ENCODE measurements around the gene MANEA. TPM values are rescaled to one million over a fixed set of nuclear protein-coding genes. Genes with fewer than 3 reads are reported as not detected.
A peak's percentile ranks its signal among the peaks of the same experiment; 100 is the strongest.

MANEA gene
- total RNA-seq, 2 donors from 2014 or later, result 10.2 to 11.5 TPM

- no peak overlapping the region for H3K4me3 ChIP-seq
- H3K4me1 ChIP-seq (replicated peaks), result no peaks in the 10 kb centered on the region
- no peaks in the 10 kb centered on the region for H3K36me3 ChIP-seq
- no peaks in the 10 kb centered on the region for H3K27me3 ChIP-seq (replicated peaks; ENCODE audit: insufficient read depth)
- TF ChIP-seq POLR2A (IDR thresholded peaks at IDR 0.05), result no peak
- TF ChIP-seq POLR2AphosphoS5 (IDR thresholded peaks at IDR 0.05), result peak; percentile 27
- intact Hi-C loops (cut with DNase I), result no loop called here
- H3K27ac ChIP-seq, result no peak overlapping the region
- H3K9me3 ChIP-seq, result no peaks in the 10 kb centered on the region
- DNase-seq (ENCODE audit: low spot score), result peak; percentile 43
- WGBS, result 19% methylated on average over 2 of the region's 2 CpGs
Observed at GRCh38 chr6:95593025-95593424, 15.7 kb downstream of the MANEA start.

- 59% methylated on average over 3 of the region's 3 CpGs for WGBS
- H3K27ac ChIP-seq, result no peak overlapping the region
- no peaks in the 10 kb centered on the region for H3K36me3 ChIP-seq
- TF ChIP-seq CTCF (IDR thresholded peaks at IDR 0.05), result no peak
- no peak for TF ChIP-seq POLR2AphosphoS5 (IDR thresholded peaks at IDR 0.05)
- TF ChIP-seq POLR2A (IDR thresholded peaks at IDR 0.05), result no peak
- no peak for DNase-seq (ENCODE audit: low spot score)
- intact Hi-C loops (cut with DNase I), result no loop called here
- no peaks in the 10 kb centered on the region for H3K27me3 ChIP-seq (replicated peaks; ENCODE audit: insufficient read depth)
- H3K9me3 ChIP-seq, result no peaks in the 10 kb centered on the region
- no peaks in the 10 kb centered on the region for H3K4me1 ChIP-seq (replicated peaks)
- no peak overlapping the region for H3K4me3 ChIP-seq
Observed at GRCh38 chr6:95596021-95596420, 18.7 kb downstream of the MANEA start.

GRCh38 chr6:95599706-95600105, 22.4 kb downstream of the MANEA start:
- no peak overlapping the region for H3K27ac ChIP-seq
- no peak for TF ChIP-seq CTCF (IDR thresholded peaks at IDR 0.05)
- no peak for TF ChIP-seq POLR2A (IDR thresholded peaks at IDR 0.05)
- no peak for TF ChIP-seq POLR2AphosphoS5 (IDR thresholded peaks at IDR 0.05)
- H3K4me3 ChIP-seq, result no peak overlapping the region
- H3K27me3 ChIP-seq (replicated peaks; ENCODE audit: insufficient read depth), result no peaks in the 10 kb centered on the region
- H3K9me3 ChIP-seq, result no peaks in the 10 kb centered on the region
- H3K4me1 ChIP-seq (replicated peaks), result no peaks in the 10 kb centered on the region
- intact Hi-C loops (cut with DNase I), result no loop called here
- no peak for DNase-seq (ENCODE audit: low spot score)
- H3K36me3 ChIP-seq, result no peaks in the 10 kb centered on the region

- 89% methylated on average over 3 of the region's 3 CpGs for WGBS
- TF ChIP-seq POLR2A (IDR thresholded peaks at IDR 0.05), result no peak
- TF ChIP-seq CTCF (IDR thresholded peaks at IDR 0.05), result no peak
- TF ChIP-seq POLR2AphosphoS5 (IDR thresholded peaks at IDR 0.05), result no peak
- no peaks in the 10 kb centered on the region for H3K4me1 ChIP-seq (replicated peaks)
- intact Hi-C loops (cut with DNase I), result no loop called here
- no peak overlapping the region for H3K27ac ChIP-seq
- H3K27me3 ChIP-seq (replicated peaks; ENCODE audit: insufficient read depth), result no peaks in the 10 kb centered on the region
- H3K4me3 ChIP-seq, result no peak overlapping the region
- no peaks in the 10 kb centered on the region for H3K9me3 ChIP-seq
- no peak for DNase-seq (ENCODE audit: low spot score)
- H3K36me3 ChIP-seq, result no peaks in the 10 kb centered on the region
Observed at GRCh38 chr6:95601133-95601532, 23.8 kb downstream of the MANEA start.

- DNase-seq (ENCODE audit: low spot score), result no peak
- no peak for TF ChIP-seq POLR2A (IDR thresholded peaks at IDR 0.05)
- no peak for TF ChIP-seq POLR2AphosphoS5 (IDR thresholded peaks at IDR 0.05)
- TF ChIP-seq CTCF (IDR thresholded peaks at IDR 0.05), result no peak
- Histone ChIP-seq H3K4me3 (no peak overlapping the region), H3K9me3 (no peaks in the 10 kb centered on the region), H3K27ac (no peak overlapping the region), H3K27me3 (replicated peaks; ENCODE audit: insufficient read depth) (no peaks in the 10 kb centered on the region), H3K4me1 (replicated peaks) (no peaks in the 10 kb centered on the region), H3K36me3 (no peaks in the 10 kb centered on the region)
- intact Hi-C loops (cut with DNase I), result no loop called here
- 73% methylated on average over 3 of the region's 3 CpGs for WGBS
Observed at GRCh38 chr6:95614094-95614493, 36.8 kb downstream of the MANEA start.

All from prostate gland (tissue), 2 donors.